HepG2 (cell line): ENCODE data around the gene UBQLN4. TPM values are rescaled to one million over a fixed set of nuclear protein-coding genes. Genes with fewer than 3 reads are reported as not detected.

Experiments used
- CBX5 ChIP-seq: sonication (generic); formaldehyde crosslinking; IDR thresholded peaks from 2 replicates; pipeline ENCODE4 v1.4.0; 2020; ENCODE audit warnings: missing genetic modification reagents, borderline replicate concordance
- HNRNPUL1 ChIP-seq: fragments of 200-400 bp; formaldehyde crosslinking; IDR thresholded peaks from 2 replicates; pipeline ENCODE4 v1.6.1; 2017; ENCODE audit warnings: low read depth, mild to moderate bottlenecking, low read length, moderate library complexity
- ISX ChIP-seq: sonication (generic); formaldehyde crosslinking; conservative IDR thresholded peaks from 2 replicates; pipeline ENCODE4 v1.5.0; 2020; ENCODE audit warnings: missing genetic modification reagents
- NPAS2 ChIP-seq: sonication (generic); formaldehyde crosslinking; IDR thresholded peaks from 2 replicates; pipeline ENCODE4 v1.8.0; 2022; ENCODE audit warnings: mild to moderate bottlenecking, missing genetic modification reagents, borderline replicate concordance
- PCBP2 ChIP-seq: fragments of 200-400 bp; formaldehyde crosslinking; optimal IDR thresholded peaks from 2 replicates; pipeline ENCODE3; 2018; ENCODE audit warnings: low read length, low read depth; ENCODE audit not compliant: poor library complexity, severe bottlenecking
- SIN3B ChIP-seq: fragments of 150-350 bp; IDR thresholded peaks from 2 replicates; pipeline ENCODE4 v1.6.1; 2014; ENCODE audit warnings: low read length
- SNAPC2 ChIP-seq: sonication (generic); formaldehyde crosslinking; IDR thresholded peaks from 2 replicates; pipeline ENCODE4 v1.8.1; 2022; ENCODE audit warnings: mild to moderate bottlenecking, missing genetic modification reagents
- SP140L ChIP-seq: sonication (generic); formaldehyde crosslinking; IDR thresholded peaks from 2 replicates; pipeline ENCODE4 v1.4.0; 2020; ENCODE audit warnings: missing genetic modification reagents, borderline replicate concordance
- TP53 ChIP-seq: sonication (generic); formaldehyde crosslinking; conservative IDR thresholded peaks from 2 replicates; pipeline ENCODE4 v1.4.0; 2020; ENCODE audit warnings: missing genetic modification reagents
- YY1 ChIP-seq: IDR thresholded peaks from 2 replicates; pipeline ENCODE4 v1.6.1; 2011; ENCODE audit warnings: low read length, low read depth, moderate library complexity, mild to moderate bottlenecking; ENCODE audit not compliant: insufficient read depth, insufficient replicate concordance
- ZNF292 ChIP-seq: sonication (generic); formaldehyde crosslinking; IDR thresholded peaks from 2 replicates; pipeline ENCODE4 v1.8.1; 2022; ENCODE audit warnings: mild to moderate bottlenecking, low read depth, missing genetic modification reagents, borderline replicate concordance
- ZNF441 ChIP-seq: sonication (generic); formaldehyde crosslinking; IDR thresholded peaks from 2 replicates; pipeline ENCODE4 v1.7.0; 2021; ENCODE audit warnings: missing genetic modification reagents, borderline replicate concordance
- ZNF562 ChIP-seq: sonication (generic); formaldehyde crosslinking; IDR thresholded peaks from 2 replicates; pipeline ENCODE4 v1.8.0; 2022; ENCODE audit warnings: missing genetic modification reagents, borderline replicate concordance
- ZNF597 ChIP-seq: sonication (generic); formaldehyde crosslinking; IDR thresholded peaks from 2 replicates; pipeline ENCODE4 v1.5.0; 2020; ENCODE audit warnings: missing genetic modification reagents
- ZNF615 ChIP-seq: sonication (generic); formaldehyde crosslinking; IDR thresholded peaks from 2 replicates; pipeline ENCODE4 v1.5.0; 2020; ENCODE audit warnings: mild to moderate bottlenecking, missing genetic modification reagents, borderline replicate concordance
- ZNF691 ChIP-seq: sonication (generic); formaldehyde crosslinking; IDR thresholded peaks from 2 replicates; pipeline ENCODE4 v1.4.0; 2020; ENCODE audit warnings: missing genetic modification reagents, low read depth, mild to moderate bottlenecking, borderline replicate concordance
- polyA plus RNA-seq, 8 experiments: library from polyadenylated mRNA; depleted of rRNA in 3 of 8; stranded (reverse) in 7 of 8; unstranded in 1 of 8; fragments of >200 nt; fragmentation: Illumina TruSeq in 4 of 8; extraction: Trizol in 4 of 8; gene quantifications; 2 replicates each; pipeline versions ENCODE4 v1.2.1 to v1.2.3, GENCODE V29; 2011 to 2016; ENCODE audit warnings: low read depth in 4 of 8, missing spikeins in 1 of 8, mixed read lengths in 1 of 8; ENCODE audit not compliant: insufficient read depth in 1 of 8
- total RNA-seq, 5 experiments: library from RNA; depleted of rRNA; stranded (reverse); fragments of >200 nt; fragmentation: Illumina TruSeq; extraction: Trizol; gene quantifications; 2 replicates each; pipeline ENCODE4 v1.2.3, GENCODE V29; 2016; ENCODE audit warnings: low read depth in 1 of 5
- TF ChIP-seq, protein P1 (sequence below): sonication (generic); formaldehyde crosslinking; IDR thresholded peaks from 2 replicates; pipeline ENCODE4 v1.4.0; 2020; ENCODE audit warnings: mild to moderate bottlenecking, missing genetic modification reagents
- TF ChIP-seq, protein P2 (sequence below): sonication (generic); formaldehyde crosslinking; IDR thresholded peaks from 2 replicates; pipeline ENCODE4 v1.4.0; 2020; ENCODE audit warnings: mild to moderate bottlenecking, missing genetic modification reagents

UBQLN4 gene
- total and polyA plus RNA-seq, 2 of the 13 experiments (the other 11 are each of a cell fraction or from before 2014, with no cell fraction given) = 31.5 to 39.8 TPM

DNA sequence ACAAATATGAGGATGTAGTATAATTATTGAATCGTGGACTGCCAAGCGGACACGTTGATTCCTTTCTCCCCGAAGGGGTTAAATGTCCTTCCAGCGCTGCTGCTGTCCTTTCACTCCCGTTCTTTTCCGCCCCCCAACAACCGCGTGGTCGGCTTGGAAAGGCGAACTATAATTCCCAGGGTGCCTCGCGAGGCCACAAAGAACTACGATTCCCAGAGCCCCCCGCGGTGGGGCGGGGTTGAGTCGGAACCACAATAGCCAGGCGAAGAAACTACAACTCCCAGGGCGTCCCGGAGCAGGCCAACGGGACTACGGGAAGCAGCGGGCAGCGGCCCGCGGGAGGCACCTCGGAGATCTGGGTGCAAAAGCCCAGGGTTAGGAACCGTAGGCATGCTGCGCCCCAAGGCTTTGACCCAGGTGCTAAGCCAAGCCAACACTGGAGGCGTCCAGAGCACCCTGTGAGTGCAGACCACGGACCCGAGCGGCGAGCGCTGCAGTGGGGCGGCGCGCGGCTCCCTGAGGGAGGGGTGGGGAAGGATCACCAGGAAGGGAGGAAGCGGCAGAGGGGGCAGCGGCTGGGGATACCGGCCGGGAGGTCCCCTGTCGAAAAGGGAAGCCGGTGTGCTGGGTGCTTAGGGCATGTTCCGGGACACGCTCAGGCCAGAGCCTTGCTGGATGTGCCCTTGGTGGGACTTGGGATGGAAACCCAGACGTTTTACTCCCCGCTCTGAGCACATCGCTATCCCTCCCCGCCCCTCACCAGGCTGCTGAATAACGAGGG lies 1.1 kb upstream of the UBQLN4 start, which contains the start of gene LAMTOR2 (continued):
- TF ChIP-seq ZNF615 (CRISPR knock-in tag) (no peak), SNAPC2 (no peak), HNRNPUL1 (no peak), SIN3B (peak; percentile 30; the same call in 1 of the 2 replicates), PCBP2 (no peak), ZNF691 (CRISPR knock-in tag) (0 out of 2 replicates have a peak, but pooled peaks have one; percentile 41), ISX (CRISPR knock-in tag) (no peak), SP140L (CRISPR knock-in tag) (no peak), TP53 (no peak; the same call in 1 of the 2 replicates), ZNF597 (CRISPR knock-in tag) (peak; percentile 96; the same call in 1 of the 2 replicates), YY1 (peak; percentile 80), CBX5 (CRISPR knock-in tag) (peak; percentile 79; the same call in 1 of the 2 replicates), ZNF292 (CRISPR knock-in tag) (no peak), ZNF441 (CRISPR knock-in tag) (no peak; the same call in 1 of the 2 replicates), ZNF562 (CRISPR knock-in tag) (no peak), NPAS2 (CRISPR knock-in tag) (no peak)
- TF ChIP-seq, protein P1, sequence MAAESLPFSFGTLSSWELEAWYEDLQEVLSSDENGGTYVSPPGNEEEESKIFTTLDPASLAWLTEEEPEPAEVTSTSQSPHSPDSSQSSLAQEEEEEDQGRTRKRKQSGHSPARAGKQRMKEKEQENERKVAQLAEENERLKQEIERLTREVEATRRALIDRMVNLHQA (CRISPR knock-in tag) = no peak; the same call in 1 of the 2 replicates
- TF ChIP-seq, protein P2, sequence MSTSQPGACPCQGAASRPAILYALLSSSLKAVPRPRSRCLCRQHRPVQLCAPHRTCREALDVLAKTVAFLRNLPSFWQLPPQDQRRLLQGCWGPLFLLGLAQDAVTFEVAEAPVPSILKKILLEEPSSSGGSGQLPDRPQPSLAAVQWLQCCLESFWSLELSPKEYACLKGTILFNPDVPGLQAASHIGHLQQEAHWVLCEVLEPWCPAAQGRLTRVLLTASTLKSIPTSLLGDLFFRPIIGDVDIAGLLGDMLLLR (CRISPR knock-in tag) = no peak; the same call in 1 of the 2 replicates
